GM18868 (cell line): Measurements from ENCODE around the gene USH1G.
"Not testable (repeated sequence)": the region's sequence is repeated elsewhere in the genome, so short reads cannot be mapped to it uniquely, and the experiment has no call there.

ENCODE experiments used
- ATAC-seq: cut with Tn5 transposase; IDR thresholded peaks from one replicate; pipeline ENCODE4 v1.9.1; 2021; ENCODE audit warnings: mild to moderate bottlenecking, moderate library complexity; ENCODE audit not compliant: unreplicated experiment

Gene USH1G

DNA sequence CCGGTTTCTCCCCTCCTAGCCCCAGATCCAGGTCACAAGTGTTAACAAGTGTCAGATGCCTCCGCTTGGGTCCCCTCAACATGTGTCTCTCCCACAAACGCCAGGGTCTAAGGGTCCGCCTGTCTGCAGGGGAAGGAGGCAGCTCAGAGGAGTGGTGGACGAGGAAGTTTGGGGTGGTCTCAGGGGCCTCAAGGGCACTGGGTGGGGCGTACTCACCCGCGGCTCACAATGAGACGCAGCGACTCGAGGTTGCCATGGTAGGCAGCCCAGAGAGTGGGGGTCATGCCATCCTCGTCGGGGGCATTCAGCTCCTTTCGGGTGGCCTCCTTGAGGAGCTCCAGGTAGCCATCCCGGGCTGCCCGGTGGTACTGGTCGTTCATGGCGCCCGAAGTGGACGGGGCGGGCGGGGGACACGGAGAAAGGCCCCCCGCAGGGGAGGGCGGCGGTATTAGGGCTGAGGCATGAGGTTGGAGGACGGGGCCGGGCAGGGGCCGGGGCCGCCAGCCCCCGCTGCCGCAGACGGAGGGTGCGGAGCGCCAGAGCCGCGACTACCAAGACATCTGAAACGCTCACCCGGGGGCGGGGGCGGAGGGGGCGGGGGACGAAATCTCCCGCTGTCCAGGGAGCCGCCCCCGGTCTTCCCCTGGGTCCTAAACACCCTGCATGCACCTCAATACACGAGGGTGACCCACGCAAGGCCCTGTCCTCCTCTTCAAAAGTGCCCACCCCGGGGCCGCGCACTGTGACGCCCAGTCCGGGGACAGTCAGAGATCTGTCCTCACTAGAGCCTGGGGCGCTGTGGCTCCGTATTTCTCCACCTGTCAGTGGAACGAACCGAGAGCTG, at the start of gene USH1G:
TSS of gene USH1G (minus strand) at position 562 of the 844 bp plus-strand sequence. CDS start at position 380, 182 bp downstream.
- no peak for ATAC-seq

DNA sequence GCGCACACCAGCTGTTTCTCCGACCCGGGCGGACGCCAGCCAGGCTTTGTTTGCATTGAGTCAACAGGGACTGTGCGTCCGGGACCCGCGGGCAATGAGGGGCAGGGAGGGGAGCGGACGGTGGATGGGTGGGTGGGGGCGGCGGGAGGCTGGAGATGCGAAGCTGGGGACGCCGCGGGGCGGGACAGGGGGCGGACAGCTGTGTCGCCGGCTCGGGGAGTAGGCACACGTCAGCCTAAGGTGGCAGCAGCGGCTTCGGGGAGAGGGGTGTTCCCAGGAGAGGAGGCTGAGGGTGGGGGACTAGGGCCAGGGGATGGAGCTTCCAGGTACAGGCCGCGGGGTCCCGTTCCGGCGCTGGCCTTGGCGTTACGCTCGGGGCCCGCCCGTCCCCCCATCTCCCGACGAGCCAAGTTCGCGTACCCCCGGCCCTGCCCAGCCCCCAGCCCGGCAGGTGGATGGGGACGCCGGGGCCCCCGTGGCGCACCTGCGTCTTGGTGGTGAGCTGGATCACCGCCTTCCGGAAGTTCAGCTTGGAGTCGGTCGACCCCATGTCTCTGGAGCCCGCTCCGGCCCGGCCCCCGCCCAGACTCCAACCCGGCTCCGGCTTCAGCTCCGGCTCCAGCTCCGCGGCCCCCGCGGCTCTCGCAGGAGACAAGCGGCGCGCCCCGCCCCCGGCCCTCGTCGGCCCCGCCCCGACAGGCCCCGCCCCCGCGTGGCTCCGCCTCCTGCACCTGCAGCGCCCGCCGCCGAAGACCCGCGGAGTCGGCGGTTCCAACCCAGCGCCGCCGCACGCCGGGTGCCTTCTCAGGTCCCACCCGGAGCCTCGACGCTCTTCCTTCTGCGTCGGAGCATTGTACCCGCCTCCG, 49.3 kb upstream of the USH1G start, which contains the start of gene HID1:
TSS of gene HID1 (minus strand) at position 653 of the 866 bp plus-strand sequence. CDS start at position 550, 103 bp downstream.
- ATAC-seq, result no peak

GRCh38 chr17:74971842-74972106, 48.7 kb upstream of the USH1G start:
- no peak for ATAC-seq

GRCh38 chr17:74971069-74971841, 48.2 kb upstream of the USH1G start:
- ATAC-seq, result no peak

GRCh38 chr17:74970395-74970794, 47.3 kb upstream of the USH1G start:
- no peak for ATAC-seq

GRCh38 chr17:74969501-74969900, 46.4 kb upstream of the USH1G start:
- not testable (repeated sequence) for ATAC-seq

DNA sequence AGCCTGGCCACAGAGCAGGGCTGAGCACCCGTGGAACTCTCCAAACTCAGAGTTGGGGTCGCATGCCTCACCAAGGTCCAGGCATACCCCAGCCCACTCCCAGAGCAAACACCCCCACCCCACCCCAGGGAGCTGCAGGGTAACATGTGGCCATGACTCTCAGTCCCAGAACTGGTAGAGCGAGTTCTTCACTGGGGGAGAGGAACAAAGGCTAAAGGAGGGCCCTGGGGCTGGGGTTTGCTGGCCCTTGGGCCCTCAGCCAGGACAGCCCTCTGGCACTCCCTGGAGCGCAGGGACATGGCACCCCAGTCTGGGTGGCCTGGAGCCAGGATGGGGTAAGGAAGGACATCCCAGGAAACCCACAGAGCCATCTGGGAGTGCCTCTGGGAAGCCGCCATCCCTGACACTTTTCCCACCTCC, 45.3 kb upstream of the USH1G start:
- no peak for ATAC-seq

GRCh38 chr17:74964988-74965622, 42.0 kb upstream of the USH1G start:
- no peak for ATAC-seq

DNA sequence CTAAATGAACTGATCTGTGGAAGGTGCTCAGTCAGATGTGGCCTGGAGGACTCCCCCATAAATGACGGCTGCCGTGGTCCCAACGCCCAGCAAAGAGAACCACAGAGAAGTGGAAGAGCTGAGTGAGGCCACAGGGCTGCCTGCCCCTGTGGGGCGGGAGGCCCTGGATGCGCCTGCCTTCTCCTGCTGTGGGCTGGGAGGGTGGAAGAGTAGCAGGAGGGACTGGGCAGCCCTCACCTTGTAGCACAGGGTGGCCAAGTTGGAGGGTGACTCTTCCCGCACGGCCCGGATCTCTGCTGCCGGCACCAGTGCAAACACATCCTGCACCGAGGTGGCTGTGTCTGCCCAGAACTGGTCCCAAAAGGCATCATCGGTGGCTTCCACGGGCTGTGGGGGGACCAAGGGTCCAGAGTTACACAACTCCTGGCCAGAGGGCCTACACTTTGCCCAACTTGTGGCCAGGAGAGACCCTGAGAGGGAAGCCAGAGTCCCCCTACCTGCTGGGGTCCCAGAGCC, 41.2 kb upstream of the USH1G start:
- no peak for ATAC-seq

DNA sequence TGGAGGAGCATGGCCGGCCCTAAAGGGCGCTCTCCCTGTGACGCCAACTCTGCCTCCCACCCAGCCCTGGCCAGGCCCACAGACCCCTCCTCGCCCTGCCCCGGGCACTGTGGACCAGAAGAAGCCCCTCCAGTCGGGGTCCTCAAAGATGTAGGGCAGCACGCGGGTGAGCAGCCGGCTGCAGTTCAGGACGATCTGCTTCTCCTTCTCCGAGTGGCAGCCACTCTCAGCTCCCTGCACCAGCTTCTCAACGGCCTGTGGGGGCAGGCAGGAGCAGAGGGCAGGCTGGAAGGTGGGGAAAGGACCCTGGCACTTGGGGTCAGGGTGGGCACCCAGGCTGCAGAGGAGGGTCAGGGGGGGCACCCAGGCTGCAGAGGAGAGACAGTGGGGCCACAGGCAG, 40.6 kb upstream of the USH1G start:
- no peak for ATAC-seq

GRCh38 chr17:74962622-74963394, 39.8 kb upstream of the USH1G start:
- ATAC-seq, result no peak

DNA sequence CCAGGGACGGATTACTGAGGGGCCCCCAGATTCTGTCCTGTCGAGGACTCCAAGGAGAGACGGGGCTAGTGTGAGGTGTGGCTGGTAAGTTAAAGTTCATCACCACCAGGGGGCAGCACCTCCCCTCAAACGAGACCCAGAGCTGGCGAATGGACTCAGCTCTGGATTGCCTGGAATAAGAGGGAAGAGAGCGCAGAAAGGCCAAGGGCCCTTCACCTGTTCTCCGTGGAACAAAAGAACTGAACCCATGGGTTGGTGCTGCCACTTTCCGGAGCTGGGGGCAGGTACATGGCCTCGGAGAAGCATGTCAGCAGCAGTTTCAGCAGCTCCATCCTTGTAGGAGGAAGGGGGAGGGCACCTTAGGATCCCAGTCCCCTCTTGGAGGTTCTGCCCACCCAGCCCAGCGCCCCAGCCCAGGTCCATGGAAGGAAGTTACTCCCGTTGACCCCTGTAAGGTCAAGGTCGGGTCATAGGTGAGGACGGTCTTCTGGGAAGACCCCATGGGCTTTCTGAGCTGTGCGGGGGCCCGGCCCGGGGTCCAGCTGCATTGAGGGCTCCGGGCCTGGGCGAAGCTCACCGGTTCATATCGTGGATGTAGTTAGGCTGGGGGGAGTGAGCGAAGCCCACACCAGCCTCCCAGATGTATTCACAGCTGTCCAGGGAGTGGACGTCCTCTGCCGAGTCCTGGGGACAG, 38.7 kb upstream of the USH1G start:
- no peak for ATAC-seq

DNA sequence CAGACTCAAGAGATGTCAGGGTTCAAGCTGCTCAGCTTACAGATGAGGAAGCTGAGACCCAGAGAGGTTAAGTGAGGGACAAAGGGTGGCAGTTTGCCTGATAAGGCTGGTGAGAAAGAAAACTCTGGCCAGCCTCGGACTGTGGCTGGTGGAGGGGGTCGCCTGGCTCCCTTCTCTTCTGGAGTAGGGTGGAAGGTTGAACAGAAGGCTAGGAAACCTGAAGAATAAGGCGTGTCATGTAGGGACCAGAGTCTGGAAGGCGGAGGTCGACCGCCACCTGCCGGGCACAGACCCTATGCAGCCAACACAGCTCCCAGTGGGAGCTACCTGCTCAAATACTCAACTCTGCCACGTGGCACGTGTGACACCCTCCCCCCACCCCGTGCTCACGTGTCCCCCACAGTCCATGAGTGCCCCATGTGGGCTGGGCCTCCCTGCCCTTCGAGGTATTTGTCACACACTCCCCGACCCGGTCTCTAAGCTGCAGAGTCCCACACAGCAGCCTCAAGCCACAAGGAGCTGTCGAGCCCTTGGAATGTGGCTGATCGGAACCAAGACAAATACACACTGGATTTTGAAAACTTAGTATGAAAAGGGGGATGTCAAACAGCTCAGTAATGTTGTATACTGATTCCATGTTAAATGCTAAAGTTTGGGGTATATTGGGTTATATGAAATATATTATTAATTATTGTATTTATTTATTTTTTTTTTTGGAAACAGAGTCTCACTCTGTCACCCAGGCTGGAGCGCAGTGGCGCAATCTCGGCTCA, 37.7 kb upstream of the USH1G start:
- no peak for ATAC-seq

DNA sequence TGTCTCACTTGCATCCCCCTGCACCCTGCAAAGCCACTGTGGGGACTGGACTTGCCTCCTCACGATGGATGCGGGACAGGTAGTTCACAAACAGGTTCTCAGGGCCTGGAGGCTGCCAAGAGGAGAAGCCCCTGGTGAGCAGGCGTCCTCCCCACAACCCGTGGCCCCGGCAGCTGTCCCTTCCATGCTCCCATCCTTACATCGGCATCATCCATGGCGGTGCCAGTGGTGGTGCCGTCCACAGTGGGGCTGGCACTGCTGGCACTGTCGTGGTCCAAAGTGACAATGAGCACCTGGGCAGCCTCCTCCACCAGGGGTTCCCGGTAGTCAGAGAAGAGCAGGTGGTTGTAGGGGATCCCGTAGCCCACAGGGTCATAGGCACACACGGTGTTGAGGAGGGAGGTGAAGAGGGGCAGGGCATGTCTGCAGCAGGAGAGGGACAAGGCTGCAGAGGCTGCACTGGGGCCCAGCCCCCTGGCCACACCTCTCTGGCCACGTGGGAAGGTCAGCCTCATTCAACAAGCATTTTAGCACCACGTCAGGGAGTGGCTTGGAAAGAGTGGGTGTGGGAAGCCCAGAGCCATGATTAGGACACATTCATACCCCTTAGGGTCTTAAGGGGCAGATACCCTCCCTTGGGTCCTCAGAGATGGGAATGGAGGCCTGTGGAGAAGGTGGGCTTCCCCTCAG, 36.9 kb upstream of the USH1G start:
- no peak for ATAC-seq

DNA sequence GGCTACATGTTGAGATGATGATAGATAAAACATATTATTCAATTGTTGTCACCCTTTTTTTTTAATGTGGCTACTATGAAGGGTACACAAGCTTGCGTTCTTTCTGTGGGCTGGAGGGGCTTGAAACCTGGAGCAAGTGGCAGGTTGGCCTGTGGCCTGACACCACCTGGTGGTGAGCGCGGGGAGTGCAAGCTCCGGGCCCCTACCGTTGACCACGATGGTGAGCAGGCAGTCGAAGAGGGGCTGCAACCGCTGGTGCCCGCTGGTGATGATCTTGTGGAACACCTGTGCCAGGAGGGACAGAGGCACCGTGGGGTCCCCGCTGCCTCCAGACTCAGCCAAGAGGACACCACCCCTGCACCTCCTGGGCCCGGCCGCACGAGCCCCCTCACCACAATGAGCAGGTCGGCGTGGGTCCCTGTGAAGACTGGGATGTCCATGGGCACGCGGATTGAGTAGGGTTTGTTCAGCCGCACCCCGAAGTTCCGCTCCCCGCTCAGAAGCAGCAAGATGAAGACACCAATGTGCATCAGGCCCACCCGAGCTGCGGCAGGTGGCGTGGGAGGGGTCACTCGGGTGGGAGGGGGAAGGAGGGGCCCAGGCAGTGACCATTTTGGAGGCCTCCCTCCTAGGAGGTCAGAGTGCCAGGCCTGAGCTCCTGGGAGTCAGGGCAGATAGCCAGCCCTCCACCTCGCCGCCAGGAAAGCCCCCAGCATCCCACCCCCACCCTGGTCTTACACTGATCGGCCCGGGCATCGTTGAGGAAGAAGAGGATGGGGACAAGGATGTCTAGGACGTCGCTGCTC, 35.1 kb upstream of the USH1G start:
- ATAC-seq, result no peak

DNA sequence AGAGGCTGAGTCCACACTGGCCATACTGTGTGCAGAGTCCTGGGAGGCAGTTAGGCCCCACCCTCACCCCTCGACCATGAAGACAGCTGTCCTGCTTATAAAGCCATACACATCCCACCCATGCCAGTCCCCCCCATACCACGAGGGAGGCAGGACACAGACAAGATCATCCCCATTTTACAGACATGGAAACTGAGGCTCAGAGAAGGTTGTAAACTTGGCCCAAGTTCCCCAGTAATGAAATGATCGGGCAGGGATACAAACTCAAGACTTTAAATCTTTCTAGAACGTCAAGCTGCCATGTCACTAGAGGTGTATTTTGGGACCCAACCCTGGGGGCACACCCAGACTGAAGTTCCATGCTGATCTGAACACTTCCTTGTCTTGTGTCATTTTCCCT, 33.0 kb upstream of the USH1G start:
- no peak for ATAC-seq
